MG63 (cell line): ENCODE measurements around the gene U2AF2. TPM values are rescaled to one million over a fixed set of nuclear protein-coding genes. Genes with fewer than 3 reads are reported as not detected.

Experiments
- DNase-seq: peaks from one replicate; pipeline ENCODE4 v3.0.0-alpha.2; 2020
- H3K27me3 ChIP-seq: fragments of 250-450 bp; sonication (Bioruptor Pico); 2 replicates; pipeline ENCODE4 v1.5.1; 2020; ENCODE audit warnings: mild to moderate bottlenecking, moderate library complexity
- H3K36me3 ChIP-seq: fragments of 250-450 bp; sonication (Bioruptor Pico); 2 replicates; pipeline ENCODE4 v1.5.1; 2020; ENCODE audit warnings: mild to moderate bottlenecking, moderate library complexity
- H3K4me3 ChIP-seq: fragments of 250-450 bp; sonication (Bioruptor Pico); 2 replicates; pipeline ENCODE4 v1.5.1; 2020; ENCODE audit warnings: mild to moderate bottlenecking, moderate library complexity
- H3K9me3 ChIP-seq: fragments of 250-450 bp; sonication (Bioruptor Pico); 2 replicates; pipeline ENCODE4 v1.5.1; 2020; ENCODE audit warnings: mild to moderate bottlenecking, moderate library complexity
- total RNA-seq: library from RNA; depleted of rRNA; stranded (reverse); fragments of >200 nt; shearing (Covaris generic); gene quantifications from 2 replicates; pipeline ENCODE4 v1.2.3, GENCODE V29; 2014; ENCODE audit warnings: low replicate concordance; rRNA removed

U2AF2 gene
- total RNA-seq, 1 experiment from 2014 or later, result 226 TPM

GRCh38 chr19:55723491-55723890 is 68.7 kb downstream of the U2AF2 start:
- peaks cover 32% of the 10 kb centered on the region for H3K27me3 ChIP-seq
- no peak for DNase-seq
- no peak overlapping the region for H3K4me3 ChIP-seq
- H3K36me3 ChIP-seq, result no peaks in the 10 kb centered on the region
- H3K9me3 ChIP-seq, result peaks cover 11% of the 10 kb centered on the region

Other genes starting within 250 kb of the U2AF2 start
- 369 and 440 TPM in 2 replicates for gene UBE2S, start 247.2 kb upstream of the U2AF2 start, total RNA-seq
- gene SHISA7, start 211.7 kb upstream of the U2AF2 start, total RNA-seq, result not detected in 2 replicates
- gene ISOC2, start 193.4 kb upstream of the U2AF2 start, total RNA-seq, result 149 and 180 TPM in 2 replicates
- gene C19orf85, start 190.3 kb upstream of the U2AF2 start, total RNA-seq, result not detected in 2 replicates
- 3.1 and 4.0 TPM in 2 replicates for gene ZNF628, start 178.4 kb upstream of the U2AF2 start, total RNA-seq
- gene NAT14, start 169.8 kb upstream of the U2AF2 start, total RNA-seq, result 19.7 and 35.1 TPM in 2 replicates
- gene SSC5D, start 166.6 kb upstream of the U2AF2 start, total RNA-seq, result 1.4 TPM in 1 of 2 replicates, not detected in the other
- 0.20 TPM in 1 of 2 replicates, not detected in the other for gene SBK2, start 117.9 kb upstream of the U2AF2 start, total RNA-seq
- 0.43 TPM in 1 of 2 replicates, not detected in the other for gene SBK3, start 109.5 kb upstream of the U2AF2 start, total RNA-seq
- 7.2 and 8.6 TPM in 2 replicates for gene ZNF579, start 74.2 kb upstream of the U2AF2 start, total RNA-seq
- gene FIZ1, start 55.5 kb upstream of the U2AF2 start, total RNA-seq, result 2.9 and 4.0 TPM in 2 replicates
- 7.9 and 22.4 TPM in 2 replicates for gene ZNF524, start 54.7 kb upstream of the U2AF2 start, total RNA-seq
- 0.66 and 0.69 TPM in 2 replicates for gene ZNF865, start 49.4 kb upstream of the U2AF2 start, total RNA-seq
- gene ZNF784, start 30.5 kb upstream of the U2AF2 start, total RNA-seq, result 9.0 and 12.6 TPM in 2 replicates
- gene ZNF580, start 14.0 kb upstream of the U2AF2 start, total RNA-seq, result 7.5 and 8.0 TPM in 2 replicates
- gene ZNF581, start 11.4 kb upstream of the U2AF2 start, total RNA-seq, result 8.7 and 17.5 TPM in 2 replicates
- 1.3 and 4.8 TPM in 2 replicates for gene CCDC106, start 6.8 kb upstream of the U2AF2 start, total RNA-seq
- gene EPN1, start 20.2 kb downstream of the U2AF2 start, total RNA-seq, result 57.1 and 158 TPM in 2 replicates
- not detected in 2 replicates for gene NLRP9, start 83.4 kb downstream of the U2AF2 start, total RNA-seq
- gene RFPL4A, start 104.1 kb downstream of the U2AF2 start, total RNA-seq, result not detected in 2 replicates
- not detected in 2 replicates for gene RFPL4AL1, start 114.1 kb downstream of the U2AF2 start, total RNA-seq
- gene NLRP11, start 177.0 kb downstream of the U2AF2 start, total RNA-seq, result not detected in 2 replicates
- gene NLRP4, start 181.5 kb downstream of the U2AF2 start, total RNA-seq, result not detected in 2 replicates